ENCODE measurements around the gene STK25.
"Not testable (repeated sequence)": the region's sequence is repeated elsewhere in the genome, so short reads cannot be mapped to it uniquely, and the experiment has no call there.

STK25 gene

DNA sequence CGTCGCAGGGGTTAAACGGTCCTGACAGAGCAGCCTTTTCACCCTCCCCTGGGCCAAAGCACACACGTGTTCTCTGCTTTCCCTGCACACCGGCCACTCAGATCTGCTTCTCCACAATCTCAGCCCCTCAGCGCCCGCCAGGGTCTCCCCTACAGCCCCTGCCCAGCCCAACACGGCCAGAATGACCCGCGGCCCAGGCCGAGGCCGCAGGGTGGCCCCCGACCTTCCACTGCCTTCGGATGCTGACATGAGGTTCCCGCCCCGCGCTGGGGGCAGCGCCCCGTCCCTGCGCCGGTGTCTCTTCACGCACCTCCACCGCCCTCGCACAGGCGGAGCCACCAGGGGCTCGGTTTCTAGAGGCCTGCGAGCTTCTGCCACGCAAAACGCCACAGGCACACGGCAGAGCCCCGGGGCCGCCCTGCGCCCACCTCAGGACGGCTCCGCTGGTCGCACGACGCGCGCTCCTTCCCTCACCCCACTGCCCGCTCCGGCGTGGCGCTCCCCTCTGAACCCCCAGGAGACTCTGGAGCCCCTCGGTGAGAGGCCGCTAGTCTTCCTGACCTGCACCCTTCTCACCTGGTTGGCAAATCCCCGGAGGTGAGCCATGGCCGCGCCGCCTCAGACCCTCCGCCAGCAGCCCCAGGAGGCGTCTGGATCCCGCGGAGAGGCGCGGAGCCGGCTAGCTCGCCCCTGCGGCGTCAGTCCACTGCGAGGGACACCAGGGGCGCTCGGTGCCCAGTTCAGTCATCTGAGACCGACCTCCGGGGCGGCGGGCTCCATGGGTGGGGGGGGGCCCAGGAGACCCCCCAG lies 749 bp downstream of the STK25 start:
- peak; percentile 24 for DNase-seq

DNA sequence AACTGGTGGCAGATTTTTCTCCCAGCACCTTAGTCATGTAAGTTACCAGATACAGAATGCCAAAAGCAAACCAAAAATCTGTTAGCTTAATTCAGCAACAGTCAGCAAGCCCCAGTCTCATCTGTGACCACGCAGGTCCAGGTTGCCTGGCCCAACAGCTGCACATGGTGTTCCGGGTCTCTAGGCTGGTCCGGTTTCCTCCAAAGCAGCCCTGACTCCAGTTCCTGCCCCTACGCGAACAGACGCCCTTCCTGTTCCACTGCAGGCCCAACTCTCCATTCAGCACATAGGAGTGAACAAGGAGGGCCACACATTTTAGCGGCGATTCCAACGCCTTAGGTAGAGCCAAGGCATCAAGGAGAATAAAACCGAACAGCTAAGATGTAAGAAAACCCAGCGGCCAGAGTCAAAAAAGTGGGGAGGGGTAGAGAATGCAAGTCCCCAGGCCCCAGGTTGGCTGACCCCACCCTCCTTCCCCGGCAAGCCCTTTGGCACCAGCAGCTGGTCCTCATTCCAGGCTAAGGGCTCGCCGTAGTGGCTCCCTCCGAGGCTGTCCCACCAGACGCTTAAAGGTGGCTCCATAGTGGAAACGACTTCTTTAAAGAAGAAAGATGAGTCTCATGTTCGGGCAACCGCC lies 1.5 kb downstream of the STK25 start:
- DNase-seq, result no peak

DNA sequence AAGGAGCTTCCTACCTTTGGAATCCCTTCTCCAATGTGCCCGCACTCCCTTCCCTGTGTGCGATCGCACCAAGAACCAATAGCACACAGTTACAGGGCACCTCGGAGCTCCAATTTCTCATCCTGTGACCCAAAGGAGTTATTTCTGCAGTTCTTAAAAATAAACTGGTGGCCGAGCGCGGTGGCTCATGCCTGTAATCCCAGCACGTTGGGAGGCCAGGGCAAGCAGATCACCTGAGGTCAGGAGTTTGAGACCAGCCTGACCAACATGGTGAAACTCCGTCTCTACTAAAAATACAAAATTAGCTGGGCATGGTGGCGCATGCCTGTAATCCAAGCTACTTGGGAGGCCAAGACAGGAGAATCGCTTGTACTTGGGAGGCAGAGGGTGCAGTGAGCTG lies 2.1 kb downstream of the STK25 start:
- DNase-seq, result not testable (repeated sequence)

DNA sequence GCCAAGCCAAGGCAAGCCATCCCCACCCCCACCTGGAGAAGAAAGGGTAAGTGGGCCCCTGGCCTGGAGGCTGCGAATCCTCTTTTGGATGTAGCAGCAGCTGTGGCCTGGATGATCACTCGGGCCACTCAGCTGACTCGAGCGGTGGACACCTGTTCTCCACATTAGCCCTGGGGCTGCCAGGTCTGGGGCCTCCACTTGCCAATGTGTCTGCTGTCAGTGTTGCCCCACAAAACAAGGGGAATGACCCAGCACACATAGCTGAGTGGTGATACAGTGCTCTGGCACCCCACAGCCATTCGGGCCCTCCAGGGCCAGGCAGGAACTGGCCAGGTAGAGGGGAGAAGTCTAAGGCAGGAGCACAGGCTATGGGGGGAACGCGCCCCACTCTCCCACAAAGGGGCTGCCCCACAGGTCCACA lies 2.6 kb downstream of the STK25 start:
- DNase-seq, result no peak

DNA sequence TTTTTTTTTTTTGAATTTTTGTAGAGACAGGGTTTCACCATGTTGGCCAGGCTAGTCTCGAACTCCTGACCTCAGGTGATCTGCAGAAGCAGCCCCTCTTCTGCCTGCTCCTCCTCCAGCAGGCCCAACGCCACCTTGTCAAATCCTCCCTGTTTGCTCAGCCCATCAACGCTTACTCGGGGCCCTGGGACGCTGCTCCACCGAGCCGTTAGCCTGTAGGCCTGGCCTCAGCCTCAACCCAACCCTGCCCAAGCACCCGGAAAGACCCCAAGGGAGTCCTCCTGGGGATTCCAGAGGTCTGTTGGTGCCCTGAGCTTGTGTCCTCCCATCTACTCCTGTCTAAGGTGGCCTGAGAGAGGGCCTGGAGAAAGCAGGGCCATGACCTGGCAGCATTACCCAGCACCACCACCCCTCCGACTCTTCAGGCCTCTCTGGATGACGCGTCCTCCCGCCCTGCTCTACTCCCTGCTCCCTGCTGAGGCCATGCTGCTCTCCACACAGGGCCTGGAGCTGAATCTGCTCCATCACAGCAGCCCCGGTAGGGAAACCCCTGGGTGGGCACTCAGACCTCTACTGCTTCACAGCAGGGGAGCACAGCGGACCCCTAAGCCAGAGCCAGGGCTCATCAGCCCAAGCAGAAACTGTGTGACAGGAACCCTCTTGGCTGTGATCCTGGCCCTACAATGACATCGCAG lies 3.2 kb downstream of the STK25 start:
- DNase-seq, result no peak

DNA sequence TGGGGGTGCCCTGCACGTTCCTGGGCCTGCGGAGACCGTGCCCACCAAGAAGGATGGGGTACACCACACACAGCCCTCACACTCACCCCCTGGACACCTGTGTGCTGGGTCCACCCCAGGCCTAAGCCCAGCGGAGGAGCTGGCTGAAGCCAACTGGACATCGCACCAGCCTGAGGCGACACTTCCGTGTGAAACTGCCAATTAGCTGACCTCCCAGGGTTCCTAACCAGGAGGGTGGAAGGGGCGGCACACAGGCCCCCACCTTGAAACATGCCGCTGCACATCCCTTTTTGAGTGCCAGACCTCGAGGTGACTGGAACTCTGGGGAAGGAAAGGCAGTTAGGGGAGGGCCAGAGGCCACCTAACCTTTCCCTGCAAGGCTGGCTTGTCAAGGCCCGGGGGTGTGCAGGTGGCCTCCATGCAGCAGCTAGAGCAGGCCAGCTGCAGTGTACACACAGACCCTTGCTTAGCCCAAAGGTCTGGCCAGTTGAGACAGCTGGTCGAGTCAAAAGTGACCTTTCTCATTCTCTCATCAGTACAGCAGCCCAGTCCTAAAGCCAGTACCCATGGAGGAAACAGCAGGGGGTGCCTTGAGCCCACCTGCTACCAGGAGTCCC lies 4.5 kb downstream of the STK25 start:
- DNase-seq, result no peak

DNA sequence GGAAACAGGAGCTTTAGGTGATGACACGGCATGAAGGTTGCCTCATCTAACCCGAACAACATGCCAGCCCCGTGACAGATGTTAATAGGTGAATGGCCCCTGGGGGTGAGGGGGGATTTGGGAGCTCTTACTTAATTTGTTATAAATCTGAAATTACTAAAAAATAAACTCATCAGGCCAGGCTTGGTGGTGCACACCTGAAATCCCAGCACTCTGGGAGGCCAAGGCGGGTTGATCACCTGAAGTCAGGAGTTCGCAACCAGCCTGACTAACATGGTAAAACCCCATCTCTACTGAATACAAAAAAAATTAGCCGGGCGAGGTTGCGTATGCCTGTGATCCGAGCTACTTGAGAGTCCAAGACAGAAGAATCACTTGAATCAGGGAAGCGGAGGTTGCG lies 6.1 kb downstream of the STK25 start:
- DNase-seq, result no peak

DNA sequence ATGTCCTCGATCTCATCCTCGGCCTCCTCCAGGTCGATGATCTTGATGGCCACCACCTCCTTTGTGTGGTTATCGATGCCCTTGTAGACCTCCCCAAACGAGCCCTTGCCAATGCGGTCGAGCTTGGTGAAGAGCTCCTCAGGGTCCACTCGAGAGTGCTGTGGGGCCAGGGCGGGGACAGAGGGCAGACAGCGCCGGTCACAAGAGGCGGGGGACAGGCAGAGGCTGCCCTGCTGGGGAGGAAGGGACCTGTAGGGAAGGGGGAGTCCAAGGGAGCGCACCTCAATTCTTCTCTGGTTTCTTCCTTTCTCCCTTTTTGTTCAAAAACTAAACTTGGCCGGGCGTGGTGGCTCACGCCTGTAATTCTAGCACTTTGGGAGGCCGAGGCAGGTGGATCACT lies 6.8 kb downstream of the STK25 start:
- DNase-seq, result no peak

DNA sequence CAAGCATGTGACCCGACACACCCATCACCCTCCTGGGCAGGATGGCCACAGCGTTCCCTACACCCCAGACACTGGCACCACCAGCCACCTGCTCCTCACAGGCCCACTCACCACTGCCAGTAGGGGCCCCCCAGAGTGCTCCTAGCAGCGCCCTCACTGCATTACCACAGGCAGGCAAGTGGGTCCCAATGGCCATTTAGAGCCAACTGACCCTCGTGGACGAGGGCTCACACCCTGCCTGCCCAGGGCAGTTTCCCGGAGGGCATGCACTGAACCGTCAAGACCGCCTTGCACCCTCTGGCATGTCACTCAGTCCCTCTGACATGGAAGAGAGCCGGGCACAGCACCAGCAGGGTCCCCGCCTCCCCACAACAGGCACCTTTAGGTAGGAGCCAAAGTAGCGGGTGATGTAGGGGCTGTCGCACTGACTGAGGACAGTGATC lies 7.3 kb downstream of the STK25 start:
- no peak for DNase-seq

DNA sequence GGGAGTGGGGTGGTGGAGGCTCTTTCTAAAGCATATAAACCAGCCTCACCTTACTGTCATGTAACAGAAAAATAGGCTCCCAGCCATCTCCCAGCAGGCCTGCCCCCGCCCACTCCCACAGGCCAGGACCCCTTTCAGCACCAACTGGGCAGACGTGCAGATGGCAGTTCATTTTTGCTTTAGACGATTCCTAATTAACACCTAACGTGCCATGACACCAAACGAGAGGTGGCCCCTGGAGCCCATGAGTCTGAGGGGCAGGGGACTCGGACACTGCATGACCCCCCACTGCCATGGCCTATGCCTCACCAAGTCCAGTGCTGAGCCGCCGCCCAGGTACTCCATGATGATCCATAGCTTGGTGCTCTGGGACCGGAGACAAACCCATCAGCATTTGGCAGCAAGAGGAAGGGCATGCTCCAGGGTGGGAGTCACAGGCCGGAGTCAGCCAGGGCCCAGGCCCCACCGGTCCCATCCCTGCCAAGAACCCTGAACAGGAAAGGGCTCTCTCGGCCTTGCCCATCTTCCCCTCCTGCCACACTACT lies 7.9 kb downstream of the STK25 start:
- DNase-seq, result no peak

DNA sequence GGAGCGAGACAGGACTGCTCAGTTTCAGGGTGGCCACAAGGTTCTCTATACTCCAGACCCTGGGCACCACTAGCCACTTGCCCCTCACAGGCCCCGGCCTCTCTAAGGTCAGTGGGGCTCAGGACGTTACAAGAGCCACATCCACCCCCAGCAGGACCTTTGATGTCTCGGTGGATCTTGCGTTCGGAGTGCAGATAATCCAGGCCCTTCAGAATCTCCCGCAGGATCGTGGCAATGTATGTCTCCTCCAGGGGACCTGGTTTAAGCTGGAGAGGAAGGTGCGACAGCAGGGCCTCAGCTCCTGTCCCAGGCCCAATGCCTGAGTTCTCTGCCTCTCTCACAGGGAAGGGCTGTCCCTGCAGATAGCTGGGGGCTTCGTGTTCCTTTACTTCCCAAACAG lies 8.4 kb downstream of the STK25 start:
- no peak for DNase-seq

DNA sequence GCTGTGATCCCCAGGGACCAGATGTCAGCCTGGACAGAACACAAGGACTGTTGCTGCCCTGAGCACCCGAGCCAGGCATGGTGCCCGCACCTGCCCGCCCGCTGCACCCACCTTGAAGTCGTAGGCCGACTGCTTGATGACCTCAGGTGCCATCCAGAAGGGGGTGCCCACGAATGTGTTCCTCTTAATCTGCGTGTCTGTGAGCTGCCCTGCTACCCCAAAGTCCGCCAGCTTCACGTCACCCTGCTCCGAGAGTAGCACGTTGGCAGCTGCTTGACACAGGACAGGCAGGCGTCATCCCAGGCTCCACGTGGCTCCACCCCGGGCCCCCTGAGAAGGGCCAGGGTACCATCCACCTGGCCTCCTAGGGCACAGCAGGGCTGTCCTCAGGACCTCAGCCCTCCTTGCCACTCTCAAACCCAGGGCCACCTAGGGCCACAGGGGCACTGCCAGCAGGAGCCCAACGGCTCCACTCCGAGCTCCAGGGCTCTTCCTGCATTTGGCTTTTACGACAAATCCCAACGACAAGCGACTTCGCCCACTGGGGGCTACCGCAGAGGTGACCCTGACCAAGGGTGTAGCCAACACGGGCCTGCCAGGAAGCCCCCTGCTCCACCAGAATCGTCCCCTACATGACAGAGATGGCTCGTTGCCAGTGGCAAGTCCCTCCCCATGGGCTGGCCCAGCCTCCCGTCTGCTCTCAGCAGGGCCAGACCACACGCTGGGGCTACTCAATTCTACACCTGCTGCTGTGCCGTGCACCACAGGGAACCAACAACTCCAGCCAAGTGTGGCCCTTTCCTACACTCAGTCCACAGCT lies 9.0 kb downstream of the STK25 start:
- DNase-seq, result no peak

DNA sequence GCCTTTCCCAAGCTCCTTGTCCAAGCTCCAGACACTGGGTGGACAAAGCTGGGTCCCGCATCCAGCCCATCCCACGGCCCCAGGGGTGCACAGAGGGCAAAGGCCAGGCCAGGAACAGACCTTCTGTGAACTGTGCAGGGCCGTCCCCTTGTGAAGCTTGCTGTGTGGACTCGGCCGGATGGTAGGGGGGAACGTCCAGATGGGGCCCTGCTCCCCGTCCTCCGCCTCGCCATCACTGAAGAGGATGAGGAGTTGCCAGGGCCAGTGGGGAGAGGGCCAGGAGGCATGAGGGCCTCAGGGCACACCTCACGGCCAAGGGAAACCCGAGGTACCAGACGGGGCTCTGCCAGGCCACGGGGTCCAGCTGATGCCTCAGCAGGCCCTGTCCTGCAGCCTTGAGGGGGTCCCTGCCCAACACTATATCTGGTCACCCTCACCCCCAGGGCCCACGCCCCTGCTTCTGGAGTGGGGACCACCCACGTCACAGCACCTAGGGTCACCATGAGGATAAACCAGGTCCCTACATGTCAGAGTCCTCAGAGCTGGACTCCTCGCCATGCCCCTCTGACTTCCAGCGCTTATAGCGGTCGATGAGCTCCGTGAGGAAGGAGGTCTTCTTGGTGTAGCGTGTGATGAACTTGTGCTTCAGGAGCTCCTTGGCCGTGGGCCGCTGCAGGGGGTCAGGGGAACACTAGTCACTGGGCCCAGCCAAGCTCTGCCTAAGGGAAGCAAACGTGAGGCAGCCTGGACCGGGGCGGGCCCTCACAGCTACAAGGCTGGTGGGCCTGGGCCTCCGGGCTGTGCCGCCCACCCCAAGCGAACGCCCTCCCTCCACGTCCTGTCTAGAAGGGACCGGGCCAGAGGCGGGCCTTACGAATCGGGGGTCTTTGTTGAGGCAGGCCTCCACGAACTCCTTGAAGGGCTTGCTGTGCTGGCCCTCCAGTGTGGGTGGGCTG lies 10.0 kb downstream of the STK25 start:
- DNase-seq, result no peak

DNA sequence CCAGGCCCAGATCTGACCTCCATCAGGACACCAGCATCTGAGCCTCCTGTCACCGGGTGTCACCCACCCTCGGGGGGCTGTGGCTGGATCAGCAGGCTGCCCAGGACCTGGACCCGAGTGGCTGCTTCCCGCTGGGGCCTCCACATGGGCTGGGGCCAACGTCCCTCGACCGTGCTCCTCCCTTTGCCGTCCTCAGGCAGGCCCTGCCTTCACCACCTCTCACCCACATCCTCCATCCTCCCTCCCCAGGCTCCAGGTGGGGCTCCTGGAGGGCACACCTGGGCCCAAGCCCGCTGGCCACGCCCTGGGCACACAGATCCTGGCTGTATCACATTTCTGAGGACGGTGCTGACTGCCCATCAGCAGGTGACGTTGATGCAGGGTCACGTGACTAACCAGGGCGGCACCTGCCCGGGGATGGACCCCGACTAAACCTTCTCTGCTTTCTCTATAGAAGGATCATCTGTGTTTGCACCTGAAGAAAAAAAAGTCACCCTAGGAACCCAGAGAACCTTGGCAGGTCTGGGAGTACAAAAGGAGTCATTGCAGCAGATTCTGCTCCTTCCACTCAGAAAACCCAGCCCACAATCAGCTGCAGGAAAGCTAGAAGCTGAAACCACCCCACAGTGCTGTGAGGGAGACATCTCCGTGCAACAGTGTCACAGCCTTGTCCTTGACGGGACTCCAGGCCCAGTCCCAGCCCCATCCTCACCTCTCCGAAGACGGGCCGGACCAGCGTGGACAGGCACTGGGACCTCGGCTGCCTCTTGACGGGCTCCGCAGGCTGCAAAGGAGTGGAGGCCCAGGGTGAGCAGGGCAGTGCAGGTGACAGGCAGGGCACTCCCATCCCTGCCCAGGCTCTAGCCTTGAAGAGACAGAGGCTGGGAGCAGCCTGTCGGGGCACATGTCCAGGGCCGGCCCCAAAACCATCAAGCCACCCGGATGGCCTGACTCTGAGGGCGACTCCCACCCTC lies 11.2 kb downstream of the STK25 start:
- DNase-seq, result no peak

DNA sequence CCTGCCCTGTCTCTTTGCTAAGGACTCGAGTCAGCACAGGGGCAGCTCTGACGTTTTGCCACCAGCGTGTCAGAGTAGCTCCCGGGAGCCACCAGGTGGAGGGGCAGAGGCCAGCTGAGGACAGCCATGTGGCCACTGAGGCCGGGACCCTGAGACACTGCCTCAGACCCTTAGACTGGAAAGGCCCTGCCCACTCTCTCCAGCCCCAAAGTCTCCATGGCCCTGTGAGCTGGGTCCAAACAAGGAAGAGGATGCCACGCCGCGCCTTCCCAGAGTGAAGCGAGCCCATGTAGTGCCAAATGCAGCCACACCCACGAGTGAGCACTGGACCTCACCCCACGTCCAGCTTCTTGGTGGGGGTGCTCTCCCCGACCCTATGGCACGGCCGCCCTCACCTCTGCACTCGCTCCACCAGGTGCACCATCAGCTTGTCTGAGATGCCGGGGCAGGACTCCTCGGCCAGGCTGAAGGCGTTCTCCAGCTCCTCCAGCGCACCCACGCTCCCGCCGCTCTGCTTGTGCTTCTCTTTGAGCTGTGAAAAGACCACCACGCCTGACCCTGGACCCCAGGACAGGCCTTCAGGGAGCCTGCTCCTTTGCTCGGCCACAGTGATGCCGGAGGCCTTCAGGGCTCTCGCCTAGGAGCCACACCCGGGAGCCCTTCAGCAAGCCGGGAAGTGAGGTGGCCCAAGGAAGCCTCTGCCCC lies 12.2 kb downstream of the STK25 start:
- no peak for DNase-seq

DNA sequence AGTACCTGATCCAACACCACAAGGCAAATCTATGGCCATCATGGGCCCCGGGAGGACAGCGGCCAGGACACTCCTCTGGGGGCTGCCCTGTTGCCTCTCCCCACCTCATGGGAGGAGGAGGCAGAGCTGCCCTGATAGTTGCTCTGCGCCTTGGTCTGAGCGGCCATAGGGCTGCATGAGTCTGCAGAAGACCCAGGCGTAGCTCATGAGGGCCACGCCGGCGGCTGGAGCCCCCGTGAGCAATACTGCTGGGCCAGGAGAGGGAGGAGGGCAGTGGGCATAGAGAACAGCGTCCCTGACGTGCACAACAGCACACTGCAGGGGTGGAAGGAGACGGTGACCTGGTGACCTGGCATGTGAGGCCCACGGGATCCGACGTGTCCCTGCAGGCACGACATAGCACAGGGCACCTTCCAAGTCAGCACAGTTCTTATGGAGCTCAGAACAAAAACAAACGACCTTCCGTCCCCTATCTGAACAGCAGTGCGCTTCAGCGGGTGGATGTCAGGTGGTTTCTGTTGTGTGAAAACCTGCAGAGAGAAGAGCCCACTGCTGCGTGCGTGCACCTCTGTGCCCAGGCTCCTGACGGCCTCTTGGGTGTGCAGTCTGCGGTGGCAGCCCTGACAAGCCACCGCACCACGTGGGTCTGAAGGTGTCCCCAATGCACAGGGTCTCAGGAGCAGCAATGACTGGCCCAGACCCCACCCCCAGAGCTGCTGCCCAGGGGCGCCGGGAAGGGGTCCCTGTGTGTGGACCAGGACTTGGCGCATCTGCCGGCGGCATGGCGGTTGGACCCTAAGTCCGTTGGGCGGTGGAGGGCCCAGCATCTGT lies 13.0 kb downstream of the STK25 start:
- no peak for DNase-seq

DNA sequence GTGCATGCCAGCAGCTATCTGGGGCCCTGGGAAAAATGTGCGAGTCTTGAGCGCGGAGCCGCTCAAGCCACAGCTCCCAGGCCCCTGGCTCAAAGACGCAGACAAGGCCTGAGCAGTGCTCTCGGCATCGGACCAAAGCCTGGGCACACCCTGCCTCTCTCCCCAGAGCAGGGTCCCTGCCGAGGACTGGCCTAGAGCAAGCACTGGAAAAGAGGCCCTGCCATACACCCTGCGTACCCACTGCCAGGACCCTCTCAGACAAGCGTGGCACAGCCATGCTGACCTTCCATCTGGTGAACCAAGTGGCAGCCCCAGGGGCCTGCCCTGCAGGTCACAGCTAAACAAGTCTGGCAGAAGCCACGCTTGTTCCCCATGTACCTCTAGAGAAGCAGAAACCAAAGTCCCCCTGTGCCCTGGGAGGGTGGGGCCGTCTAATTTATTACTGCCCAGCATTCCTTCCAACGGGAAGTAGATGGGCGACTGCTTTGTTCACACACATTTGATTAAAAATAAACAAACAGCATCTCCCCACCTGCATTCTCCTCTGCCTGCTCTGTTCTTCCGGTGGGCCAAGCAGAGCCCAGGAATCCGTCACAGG lies 14.0 kb downstream of the STK25 start:
- no peak for DNase-seq

DNA sequence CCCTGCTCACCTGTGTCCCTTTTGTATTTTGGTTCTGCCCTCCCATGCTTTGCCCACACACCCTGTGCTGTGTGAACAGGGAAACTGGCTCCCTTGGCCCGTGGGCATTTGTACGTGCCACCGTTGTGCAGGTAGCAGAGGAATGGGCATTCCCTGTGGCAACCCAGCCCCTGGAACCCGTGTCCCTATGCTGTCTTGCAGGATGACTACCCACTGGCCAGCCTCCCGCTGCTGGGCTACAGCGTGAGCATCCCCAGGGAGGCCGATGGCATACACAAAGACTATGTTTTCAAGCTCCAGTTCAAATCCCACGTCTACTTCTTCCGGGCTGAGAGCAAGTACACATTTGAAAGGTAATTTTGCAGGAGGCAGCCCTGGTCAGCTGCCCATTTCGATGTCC lies 15.3 kb downstream of the STK25 start:
- no peak for DNase-seq

Data from central memory CD4-positive, alpha-beta T cell (primary cell).